Gastrocnemius medialis (tissue), 4 donors: ENCODE data around the gene ZNF518A.

ENCODE experiments used
- CTCF ChIP-seq, 5 experiments: fragments of 450-650 bp in 3 of 5; fragments of 200-600 bp in 2 of 5; sonication (generic) in 2 of 5; IDR thresholded peaks in 4 of 5; conservative IDR thresholded peaks in 1 of 5; 1 replicate in 4 of 5; 2 replicates in 1 of 5; pipeline ENCODE4 v1.5.1; 2016 to 2019; ENCODE audit warnings: antibody characterized with exemption in 5 of 5, mild to moderate bottlenecking in 3 of 5, moderate library complexity in 3 of 5
- POLR2A ChIP-seq, 2 donors: fragments of 450-650 bp; IDR thresholded peaks; one replicate each; pipeline ENCODE4 v1.6.1; 2017; ENCODE audit warnings: antibody characterized with exemption in 2 of 2, mild to moderate bottlenecking in 2 of 2, moderate library complexity in 2 of 2

- TF ChIP-seq CTCF (IDR thresholded peaks at IDR 0.05 in 4 of 5, conservative IDR thresholded peaks at IDR 0.05 in 1 of 5), result no peak
- TF ChIP-seq POLR2A (IDR thresholded peaks at IDR 0.05), result no peak
These were observed 7.3 kb upstream of the ZNF518A start for GRCh38 chr10:96122824-96123223.
